Coronary artery (tissue), 2 donors: ENCODE results near the gene GPRASP2.
"Not testable (repeated sequence)": the region's sequence is repeated elsewhere in the genome, so short reads cannot be mapped to it uniquely, and the experiment has no call there.

Source experiments
- DNase-seq: peaks from one replicate; pipeline ENCODE4 v3.0.0-alpha.2; 2017; ENCODE audit warnings: low spot score
- H3K27ac ChIP-seq, 2 donors: fragments of 200-600 bp; sonication (generic); one replicate each; pipeline ENCODE4 v1.5.1; 2016 to 2019
- H3K4me3 ChIP-seq: fragments of 200-600 bp; sonication (generic); 2 replicates; pipeline ENCODE4 v1.5.1; 2016; ENCODE audit warnings: mild to moderate bottlenecking, moderate library complexity
- TF ChIP-seq, protein P1 (sequence below): fragments of 200-600 bp; sonication (generic); IDR thresholded peaks from one replicate; pipeline ENCODE4 v1.5.1; 2019; ENCODE audit warnings: antibody characterized with exemption

The GPRASP2 gene

GRCh38 chrX:102712216-102712966 is at the start of gene GPRASP2:
Gene GPRASP2, plus strand, starts transcription at chrX:102712448. Its CDS starts 2,422 bp downstream, at chrX:102714870.
- TF ChIP-seq, protein P1, sequence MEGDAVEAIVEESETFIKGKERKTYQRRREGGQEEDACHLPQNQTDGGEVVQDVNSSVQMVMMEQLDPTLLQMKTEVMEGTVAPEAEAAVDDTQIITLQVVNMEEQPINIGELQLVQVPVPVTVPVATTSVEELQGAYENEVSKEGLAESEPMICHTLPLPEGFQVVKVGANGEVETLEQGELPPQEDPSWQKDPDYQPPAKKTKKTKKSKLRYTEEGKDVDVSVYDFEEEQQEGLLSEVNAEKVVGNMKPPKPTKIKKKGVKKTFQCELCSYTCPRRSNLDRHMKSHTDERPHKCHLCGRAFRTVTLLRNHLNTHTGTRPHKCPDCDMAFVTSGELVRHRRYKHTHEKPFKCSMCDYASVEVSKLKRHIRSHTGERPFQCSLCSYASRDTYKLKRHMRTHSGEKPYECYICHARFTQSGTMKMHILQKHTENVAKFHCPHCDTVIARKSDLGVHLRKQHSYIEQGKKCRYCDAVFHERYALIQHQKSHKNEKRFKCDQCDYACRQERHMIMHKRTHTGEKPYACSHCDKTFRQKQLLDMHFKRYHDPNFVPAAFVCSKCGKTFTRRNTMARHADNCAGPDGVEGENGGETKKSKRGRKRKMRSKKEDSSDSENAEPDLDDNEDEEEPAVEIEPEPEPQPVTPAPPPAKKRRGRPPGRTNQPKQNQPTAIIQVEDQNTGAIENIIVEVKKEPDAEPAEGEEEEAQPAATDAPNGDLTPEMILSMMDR = no peak
- Histone ChIP-seq H3K27ac (peak within 1 kb of the TSS; percentile 82 to 90), H3K4me3 (peak within 1 kb of the TSS; percentile 70)
- DNase-seq = no peak

DNA sequence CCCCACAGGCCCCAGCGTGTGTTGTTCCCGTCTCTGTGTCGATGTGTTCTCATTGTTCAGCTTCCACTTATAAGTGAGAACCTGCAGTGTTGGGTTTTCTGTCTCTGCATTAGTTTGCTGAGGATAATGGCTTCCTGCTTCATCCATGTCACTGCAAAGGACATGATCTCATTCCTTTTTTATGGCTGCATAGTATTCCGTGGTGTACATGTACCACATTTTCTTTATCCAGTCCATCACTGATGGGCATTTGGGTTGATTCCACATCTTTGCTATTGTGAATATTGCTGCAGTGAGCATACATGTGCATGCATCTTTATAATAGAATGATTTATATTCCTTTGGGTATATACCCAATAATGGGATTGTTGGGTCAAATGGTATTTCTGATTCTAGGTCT is 48.4 kb upstream of the GPRASP2 start:
- H3K27ac ChIP-seq, DNase-seq, H3K4me3 ChIP-seq: not testable (repeated sequence)

DNA sequence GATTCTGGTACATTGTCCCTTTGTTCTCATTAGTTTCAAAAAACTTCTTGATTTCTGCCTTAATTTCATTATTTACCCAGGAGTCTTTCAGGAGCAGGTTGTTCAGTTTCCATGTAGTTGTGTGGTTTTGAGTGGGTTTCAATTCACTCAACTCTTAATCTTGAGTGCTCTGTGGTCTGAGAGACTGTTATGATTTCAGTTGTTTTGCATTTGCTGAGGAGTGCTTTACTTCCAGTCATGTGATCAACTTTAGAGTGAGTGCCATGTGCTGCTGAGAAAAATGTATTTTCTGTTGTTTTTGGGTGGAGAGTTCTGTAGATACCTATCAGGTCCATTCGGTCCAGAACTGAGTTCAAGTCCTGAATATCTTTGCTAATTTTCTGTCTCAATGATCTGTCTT is 45.2 kb upstream of the GPRASP2 start:
- DNase-seq, H3K27ac ChIP-seq, H3K4me3 ChIP-seq: not testable (repeated sequence)

DNA sequence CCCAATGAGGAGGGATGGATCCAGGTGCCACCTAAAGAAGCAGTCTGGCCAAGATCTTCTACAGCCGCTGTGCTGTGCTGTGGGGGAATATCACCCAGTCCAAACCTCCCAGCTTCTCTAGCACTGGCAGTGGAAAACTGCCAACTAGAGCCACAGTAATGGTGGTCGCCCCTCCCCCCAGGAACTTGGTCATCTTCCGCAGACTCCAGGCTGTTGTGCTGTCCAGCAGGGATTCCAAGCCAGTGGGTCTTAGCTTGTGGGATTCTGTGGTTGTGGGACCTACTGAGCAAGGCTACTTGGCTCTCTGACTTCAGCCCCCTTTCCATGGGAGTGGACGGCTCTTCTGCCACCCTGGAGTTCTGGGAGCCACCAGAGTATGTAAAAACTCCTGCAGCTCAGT is 42.7 kb upstream of the GPRASP2 start:
- H3K27ac ChIP-seq = no peak overlapping the region
- TF ChIP-seq, protein P1 = no peak
- DNase-seq = no peak
- H3K4me3 ChIP-seq = no peak overlapping the region

DNA sequence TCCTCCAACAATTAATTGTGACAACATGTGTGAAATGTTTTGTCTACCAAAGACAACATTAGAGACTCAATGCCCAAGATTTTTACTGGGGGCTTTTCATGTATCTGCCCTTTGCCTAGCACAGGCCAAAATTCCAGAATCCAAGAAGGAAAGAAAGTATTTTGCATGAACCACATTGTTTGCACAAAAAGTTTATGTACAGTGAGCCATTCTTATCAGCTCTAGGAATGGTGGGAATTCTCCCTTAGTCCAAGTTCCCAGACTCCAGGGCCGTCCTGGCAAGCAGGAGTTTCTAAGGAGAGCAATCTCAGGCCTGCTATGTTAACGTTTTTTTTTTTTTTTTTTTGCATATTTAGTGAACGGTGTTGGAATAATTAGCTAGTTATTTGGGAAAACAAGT is 39.4 kb upstream of the GPRASP2 start:
- Histone ChIP-seq H3K4me3 (no peak overlapping the region), H3K27ac (peak overlapping the region in 1 of 2 donors; percentile 53)
- DNase-seq = no peak
- TF ChIP-seq, protein P1 = no peak

DNA sequence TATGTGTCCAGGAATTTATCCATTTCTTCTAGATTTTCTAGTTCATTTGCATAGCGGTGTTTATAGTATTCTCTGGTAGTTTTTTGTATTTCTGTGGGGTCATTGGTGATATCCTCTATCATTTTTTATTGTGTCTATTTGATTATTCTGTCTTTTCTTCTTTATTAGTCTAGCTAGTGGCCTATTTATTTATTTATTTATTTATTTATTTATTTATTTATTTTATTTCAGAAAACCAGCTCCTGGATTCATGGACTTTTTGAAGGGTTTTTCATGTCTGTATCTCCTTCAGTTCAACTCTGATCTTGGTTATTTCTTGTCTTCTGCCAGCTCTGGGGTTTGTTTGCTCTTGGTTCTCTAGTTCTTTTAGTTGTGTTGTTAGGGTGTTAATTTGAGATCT is 34.8 kb upstream of the GPRASP2 start:
- H3K4me3 ChIP-seq, DNase-seq, H3K27ac ChIP-seq: not testable (repeated sequence)

DNA sequence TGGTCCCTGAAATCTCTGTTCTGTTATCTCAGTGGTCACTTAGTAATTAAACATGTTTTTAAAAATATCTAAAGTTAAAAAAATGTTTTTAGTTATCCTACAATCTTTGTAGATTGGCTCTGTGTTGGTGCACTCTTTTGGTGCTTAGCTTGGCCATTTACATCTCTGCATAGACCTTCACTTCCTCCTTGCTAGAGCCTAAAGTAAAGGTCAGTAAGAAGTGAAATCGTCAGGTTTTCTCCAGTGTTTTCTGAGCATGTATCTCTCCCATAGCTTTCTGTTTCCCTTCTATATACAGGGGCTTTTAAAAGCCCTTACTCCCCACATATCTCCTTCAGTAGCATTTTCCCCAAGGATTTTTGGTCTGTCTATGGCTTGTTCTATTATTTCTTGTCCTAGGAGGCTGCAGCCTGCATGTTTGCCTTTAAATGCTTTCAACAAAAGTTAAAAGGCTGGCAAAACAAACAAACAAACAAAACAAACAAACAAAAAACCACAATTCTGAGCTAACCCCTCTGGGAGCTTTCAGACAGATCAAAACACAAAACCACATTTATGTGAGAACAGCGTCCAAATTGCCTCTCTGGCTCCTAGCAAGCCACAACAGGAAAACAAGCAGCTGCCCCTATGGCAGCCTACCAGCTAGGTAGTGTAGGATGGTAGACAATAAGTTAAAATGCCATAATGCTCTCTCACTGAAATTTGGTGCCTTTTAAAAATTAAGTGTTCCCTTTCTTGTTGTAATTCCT is 27.3 kb upstream of the GPRASP2 start:
- H3K27ac ChIP-seq = no peak overlapping the region
- TF ChIP-seq, protein P1 = no peak
- DNase-seq = no peak
- no peak overlapping the region for H3K4me3 ChIP-seq

DNA sequence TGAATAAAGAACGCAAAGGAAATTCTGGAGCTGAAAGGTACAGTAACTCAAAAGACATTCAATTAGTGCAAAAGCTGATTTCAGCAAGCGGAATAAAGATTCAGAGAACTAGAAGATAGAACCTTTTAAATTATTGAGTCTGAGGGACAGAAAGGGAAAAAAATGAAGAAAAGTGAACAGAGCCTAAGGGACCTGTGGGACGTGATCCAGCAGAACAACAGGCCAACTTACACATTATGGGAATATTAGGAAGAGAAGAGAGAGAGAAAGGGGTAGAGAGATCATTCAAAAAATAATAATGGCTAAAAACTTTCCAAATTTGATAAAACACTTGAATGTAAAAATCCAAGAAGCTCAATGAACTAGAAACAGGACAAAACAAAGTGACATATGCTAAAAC is 17.5 kb upstream of the GPRASP2 start:
- TF ChIP-seq, protein P1 = no peak
- no peak for DNase-seq
- H3K27ac ChIP-seq = no peak overlapping the region

More for the DNA sequence above, 17.5 kb upstream of the GPRASP2 start:
- no peak overlapping the region for H3K4me3 ChIP-seq
